Left renal cortex interstitium (tissue), 4 donors: ENCODE data around the gene OLFM1. TPM values are rescaled to one million over a fixed set of nuclear protein-coding genes. Genes with fewer than 3 reads are reported as not detected.
"Not testable (repeated sequence)": the region's sequence is repeated elsewhere in the genome, so short reads cannot be mapped to it uniquely, and the experiment has no call there.

Experiments used
- DNase-seq, 4 donors: peaks; one replicate each; pipeline ENCODE4 v3.0.0-alpha.2; 2013; ENCODE audit warnings: low read depth in 4 of 4, low spot score in 2 of 4, missing footprints in 1 of 4
- polyA plus RNA-seq, 4 donors: library from polyadenylated mRNA; unstranded; fragments of 120-200 nt; gene quantifications; one replicate each; pipeline ENCODE4 v1.2.1, GENCODE V29; 2013; ENCODE audit not compliant: insufficient read length in 4 of 4

Gene OLFM1
- polyA plus RNA-seq, 4 donors, result 3.0 to 5.5 (median 3.9) TPM

DNA sequence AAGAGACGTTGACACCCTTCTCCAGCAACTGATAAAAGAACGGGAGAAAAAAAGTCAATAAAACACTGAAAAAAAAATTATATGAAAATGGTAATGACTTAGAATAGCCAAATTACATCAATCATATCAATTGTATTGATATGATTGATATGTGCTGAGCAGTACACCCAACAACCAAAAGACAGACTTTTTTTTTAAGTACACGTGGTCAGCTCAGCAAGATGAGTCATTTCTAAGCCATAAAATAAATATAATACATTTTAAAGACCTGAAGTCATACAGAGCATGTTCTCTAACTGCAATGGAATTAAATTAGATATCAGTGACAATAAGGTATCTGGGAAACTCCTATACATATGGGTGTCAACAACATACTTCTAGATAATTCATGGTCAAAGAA lies 30.9 kb upstream of the OLFM1 start:
- no peak for DNase-seq

DNA sequence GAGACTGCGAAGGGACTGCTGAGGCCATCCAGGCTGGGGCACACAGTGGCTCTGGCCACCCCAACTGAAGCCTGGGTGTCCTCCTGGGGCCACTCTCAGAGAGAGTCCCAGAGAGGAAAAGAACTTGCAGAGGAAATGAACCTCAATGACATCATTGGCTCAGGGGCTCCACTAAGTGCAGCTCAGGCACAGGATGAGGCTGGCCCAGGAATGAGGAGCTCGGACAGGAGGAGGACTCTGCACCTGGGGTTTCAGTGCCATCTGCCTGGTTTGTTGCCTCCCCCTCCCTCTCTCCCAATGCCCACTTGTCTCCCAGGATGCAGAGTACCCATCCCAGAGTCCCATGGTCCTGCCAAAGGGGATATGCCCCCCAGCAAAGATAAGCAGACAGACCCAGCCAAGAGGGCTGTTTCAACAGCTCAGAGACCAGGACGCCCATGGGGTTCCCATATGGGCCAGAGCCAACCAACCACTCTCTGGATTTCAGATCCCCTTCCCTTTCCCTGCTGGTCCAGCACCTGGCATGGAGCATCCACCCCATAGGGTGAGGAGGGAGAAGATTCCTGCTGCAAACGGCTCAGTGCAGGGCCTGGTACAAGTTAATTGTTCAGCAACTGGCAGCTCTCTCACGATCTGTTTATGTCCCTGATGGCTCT lies 26.9 kb upstream of the OLFM1 start:
- no peak for DNase-seq

DNA sequence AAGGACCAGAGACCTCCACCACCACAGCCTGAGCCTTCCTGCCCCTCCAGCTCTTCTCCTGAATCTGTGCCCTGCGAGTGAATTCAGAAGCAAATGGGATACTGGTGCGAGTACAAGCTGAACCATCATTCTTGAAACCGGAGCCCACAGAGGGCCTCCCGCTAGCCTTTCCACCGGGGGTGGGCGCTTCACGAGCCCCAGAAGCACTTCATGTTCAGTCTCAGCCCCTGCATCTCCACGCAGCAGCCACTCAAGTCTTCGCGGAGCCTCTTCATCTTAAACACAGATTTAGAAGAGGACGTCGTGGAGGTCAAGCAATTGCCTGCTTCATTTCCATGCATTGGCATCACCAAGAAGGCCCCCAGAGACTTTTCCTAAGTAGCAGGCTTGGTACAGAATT lies 26.0 kb upstream of the OLFM1 start:
- no peak for DNase-seq

DNA sequence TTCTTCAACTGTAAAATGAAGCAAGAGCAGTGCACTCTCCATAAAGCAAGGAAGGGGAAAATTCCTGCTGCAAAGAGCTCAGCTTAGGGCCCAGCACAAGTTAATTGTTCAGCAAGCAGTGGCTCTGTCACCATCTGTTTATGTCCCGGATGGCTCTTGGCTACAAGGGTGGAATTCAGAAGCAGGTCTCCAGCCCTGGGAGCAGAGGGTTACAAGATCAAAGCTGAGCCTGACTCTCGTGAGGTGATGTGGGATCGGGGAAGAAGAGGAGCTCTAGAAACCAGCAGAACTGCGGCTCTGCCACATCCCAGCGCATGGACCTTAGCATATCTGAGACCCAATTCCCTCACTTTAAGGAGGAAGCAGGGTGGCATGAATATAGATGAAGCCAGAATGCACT lies 25.2 kb upstream of the OLFM1 start:
- DNase-seq, result no peak

DNA sequence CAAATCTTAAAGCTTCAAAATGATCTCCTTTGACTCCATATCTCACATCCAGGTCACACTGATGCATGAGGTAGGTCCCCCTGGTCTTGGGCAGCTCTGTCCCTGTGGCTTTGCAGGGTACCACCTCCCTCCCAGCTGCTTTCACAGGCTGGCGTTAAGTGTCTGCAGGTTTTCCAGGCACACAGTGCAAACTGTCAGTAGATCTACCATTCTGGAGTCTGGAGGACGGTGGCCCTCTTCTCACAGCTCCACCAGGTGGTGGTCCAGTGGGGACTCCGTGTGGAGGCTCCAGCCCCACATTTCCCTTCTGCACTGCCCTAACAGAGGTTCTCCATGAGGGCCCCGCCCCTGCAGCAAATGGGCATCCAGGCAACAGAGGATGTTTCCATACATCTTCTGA lies 24.0 kb upstream of the OLFM1 start:
- DNase-seq, result not testable (repeated sequence)

DNA sequence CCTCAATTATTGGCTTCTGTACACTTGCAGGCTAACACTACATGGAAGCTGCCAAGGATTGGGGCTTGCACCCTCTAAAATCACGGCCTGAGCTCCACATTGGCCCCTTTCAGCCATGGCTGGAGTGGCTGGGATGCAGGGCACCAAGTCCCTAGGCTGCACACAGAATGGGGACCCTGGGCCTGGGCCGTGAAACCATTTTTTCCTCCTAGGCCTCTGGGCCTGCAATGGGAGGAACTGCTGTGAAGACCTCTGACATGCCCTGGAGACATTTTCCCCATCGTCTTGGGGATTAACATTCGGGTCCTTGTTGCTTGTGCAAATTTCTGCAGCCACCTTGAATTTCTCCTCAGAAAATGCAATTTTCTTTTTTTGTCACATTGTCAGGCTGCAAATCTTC lies 23.6 kb upstream of the OLFM1 start:
- not testable (repeated sequence) for DNase-seq

DNA sequence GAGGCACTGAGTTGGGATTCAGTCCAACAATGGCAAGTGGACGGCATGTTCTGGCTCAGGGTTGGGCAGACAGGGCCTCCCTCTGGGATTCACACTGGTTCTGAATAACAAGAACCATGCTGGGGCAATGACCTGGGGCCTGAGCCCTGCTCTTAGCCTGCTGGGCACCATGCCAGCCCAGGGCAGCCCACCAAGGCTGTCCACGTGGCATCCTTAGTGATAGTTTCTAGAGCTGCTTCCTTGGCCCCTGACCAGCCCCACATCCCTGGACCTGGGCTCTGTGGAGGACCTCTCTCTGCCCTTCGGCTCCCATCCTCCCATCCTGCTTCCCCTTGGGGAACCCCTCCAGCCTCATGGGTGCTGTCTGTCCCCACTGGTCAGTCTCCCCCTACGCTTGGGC lies 22.3 kb upstream of the OLFM1 start:
- no peak for DNase-seq

DNA sequence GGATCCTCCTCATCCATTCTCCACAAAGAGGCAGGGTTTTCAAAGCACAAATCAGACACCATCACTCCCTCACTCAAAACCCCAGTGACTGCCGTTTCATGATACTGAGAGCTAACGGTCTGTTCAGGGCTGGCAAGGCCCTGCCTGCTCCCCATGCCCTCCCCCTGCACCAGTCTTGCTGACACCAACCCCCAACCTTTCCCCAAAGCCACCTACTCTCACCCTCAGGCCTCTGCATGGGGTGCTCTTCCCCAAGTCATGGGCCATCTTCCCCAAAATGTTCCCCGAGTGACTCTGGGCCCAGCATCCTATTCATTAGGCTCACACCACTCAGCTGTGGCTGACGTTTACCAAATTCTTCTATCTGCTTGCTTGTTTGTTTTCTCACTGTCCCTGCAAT lies 21.7 kb upstream of the OLFM1 start:
- no peak for DNase-seq

DNA sequence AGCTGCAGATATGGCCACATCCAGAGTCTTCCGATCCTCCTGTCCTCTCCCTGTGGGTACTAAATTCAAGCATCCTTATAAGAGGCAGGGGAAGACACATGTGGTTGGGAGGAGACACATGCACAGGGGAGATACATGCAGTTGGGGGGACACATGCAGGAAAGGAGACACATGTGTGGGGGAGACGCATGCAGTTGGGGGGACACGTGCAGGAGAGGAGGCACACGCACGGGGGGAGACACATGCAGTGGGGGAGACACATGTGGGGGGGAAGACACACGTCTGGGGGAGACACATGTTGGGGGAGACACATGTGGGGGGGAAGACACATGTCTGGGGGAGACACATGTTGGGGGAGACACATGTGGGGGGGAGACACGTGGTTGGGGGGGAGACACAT lies 21.2 kb upstream of the OLFM1 start:
- DNase-seq, result no peak

DNA sequence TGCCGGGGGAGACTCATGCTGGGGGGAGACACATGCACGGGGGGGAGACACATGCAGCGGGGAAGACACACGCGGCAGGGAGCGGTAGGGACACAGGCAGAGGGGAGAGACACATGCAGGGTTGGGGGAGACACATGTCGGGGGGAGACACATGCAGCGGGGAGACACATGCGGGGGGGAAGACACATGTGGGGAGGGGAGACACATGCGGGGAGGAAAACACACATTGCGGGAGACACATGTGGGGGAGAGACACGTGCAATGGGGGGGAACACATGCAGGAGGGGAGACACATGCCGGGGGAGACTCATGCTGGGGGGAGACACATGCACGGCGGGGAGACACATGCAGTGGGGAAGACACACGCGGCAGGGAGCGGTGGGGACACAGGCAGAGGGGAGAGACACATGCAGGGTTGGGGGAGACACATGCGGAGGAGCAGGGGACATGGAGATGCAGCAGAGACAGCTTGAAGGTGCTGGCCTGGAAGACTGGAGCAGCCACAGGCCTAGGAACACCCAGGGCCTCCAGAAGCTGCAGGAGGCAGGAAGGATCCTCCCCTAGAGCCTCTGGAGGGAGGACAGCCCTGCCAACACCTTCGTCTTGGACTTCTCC lies 20.3 kb upstream of the OLFM1 start:
- no peak for DNase-seq

DNA sequence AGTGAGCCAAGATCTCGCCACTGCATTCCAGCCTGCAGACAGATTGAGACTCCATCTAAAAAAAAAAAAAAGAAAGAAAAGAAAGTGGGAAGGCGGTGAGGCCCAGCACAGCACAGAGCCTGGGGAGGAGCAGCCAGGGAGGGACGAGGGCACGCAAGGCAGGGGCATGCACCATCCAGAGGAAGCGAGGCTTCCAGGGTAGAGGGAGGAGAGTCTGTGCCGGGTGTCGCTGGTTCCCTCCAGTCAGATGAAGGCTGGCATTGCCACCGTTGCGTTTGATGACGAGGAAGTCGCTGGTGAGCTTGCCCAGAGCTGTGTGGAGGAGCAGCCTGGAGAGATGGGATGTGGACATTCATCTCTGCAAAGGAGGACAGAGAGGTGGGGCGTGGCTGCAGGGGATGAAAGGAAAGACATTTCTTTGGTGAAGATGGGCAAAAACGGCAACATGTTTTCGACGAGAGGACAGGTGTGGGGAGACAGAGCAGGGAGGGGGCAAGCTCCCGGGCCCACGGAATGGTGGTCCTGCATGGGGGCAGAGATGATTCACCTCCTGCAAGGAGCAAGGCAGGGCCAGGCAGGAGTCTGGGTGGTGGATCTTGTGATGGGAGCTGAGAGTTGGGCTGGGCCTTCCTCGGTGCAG lies 18.6 kb upstream of the OLFM1 start:
- no peak for DNase-seq

DNA sequence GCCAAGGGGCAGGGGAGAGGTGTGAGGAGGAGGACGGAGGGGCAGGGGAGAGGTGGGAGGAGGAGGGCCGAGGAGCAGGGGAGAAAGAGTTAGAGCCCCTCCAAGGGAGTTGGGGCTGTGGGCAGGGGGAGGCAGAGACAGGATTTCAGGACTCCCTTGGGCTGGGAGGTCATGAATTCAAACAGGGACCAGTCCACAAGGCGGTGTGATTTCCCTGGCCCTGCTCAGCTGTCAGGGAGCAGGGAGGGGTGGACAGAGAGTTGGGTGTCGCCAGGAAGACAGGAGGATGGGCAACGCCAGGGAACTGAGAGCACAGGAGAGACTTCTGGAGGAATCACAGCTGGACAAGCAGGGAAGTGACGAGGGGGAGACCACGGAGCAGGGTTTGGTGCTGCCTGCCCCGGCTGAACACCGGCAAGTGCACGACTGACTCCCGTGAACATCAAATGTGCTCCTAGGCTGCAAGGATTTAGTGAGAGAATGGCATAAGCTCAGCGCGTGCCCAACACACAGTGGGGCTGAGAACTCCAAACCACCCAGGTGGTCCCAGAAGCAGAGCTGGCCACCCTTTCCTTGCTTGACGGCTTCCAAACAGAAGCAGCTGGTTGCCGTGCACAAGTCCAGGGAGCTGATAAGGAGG lies 17.8 kb upstream of the OLFM1 start:
- DNase-seq, result no peak

DNA sequence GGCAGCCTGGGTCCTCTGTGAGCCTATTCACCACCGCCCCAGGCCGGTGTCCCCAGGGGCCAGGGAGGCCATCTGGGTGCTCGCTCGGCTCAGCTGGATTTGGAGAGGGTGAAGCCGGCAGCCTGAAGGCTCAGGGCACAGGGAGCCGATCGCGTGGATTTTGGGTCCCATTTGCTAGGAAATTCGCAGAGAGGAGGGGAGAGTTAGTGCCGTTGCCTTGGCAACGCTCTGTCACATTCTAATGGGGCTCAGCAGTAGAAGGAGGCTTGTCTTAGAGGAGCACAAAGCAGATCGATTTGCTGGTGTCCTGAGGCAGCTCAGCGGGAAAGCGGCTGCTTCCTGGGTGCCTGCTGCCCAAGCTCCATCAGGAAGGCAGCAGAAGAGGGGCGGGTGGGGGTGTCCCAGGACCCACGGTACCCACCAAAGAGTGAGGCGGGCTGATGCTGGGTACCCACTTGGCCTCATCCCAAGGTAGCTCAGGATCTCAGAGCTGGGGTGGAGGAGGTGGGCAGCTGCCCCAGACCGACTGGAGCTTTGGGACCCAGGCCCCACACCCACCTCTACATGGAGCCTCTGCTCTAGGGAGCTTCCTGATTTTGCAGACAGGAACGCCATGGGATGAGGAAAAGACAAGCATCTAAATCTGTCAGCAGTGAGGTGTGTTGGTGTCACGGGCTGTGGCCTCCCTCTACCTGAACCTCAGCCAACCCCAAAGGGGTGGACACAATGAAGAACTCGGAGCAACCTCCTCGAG lies 17.1 kb upstream of the OLFM1 start:
- no peak for DNase-seq

DNA sequence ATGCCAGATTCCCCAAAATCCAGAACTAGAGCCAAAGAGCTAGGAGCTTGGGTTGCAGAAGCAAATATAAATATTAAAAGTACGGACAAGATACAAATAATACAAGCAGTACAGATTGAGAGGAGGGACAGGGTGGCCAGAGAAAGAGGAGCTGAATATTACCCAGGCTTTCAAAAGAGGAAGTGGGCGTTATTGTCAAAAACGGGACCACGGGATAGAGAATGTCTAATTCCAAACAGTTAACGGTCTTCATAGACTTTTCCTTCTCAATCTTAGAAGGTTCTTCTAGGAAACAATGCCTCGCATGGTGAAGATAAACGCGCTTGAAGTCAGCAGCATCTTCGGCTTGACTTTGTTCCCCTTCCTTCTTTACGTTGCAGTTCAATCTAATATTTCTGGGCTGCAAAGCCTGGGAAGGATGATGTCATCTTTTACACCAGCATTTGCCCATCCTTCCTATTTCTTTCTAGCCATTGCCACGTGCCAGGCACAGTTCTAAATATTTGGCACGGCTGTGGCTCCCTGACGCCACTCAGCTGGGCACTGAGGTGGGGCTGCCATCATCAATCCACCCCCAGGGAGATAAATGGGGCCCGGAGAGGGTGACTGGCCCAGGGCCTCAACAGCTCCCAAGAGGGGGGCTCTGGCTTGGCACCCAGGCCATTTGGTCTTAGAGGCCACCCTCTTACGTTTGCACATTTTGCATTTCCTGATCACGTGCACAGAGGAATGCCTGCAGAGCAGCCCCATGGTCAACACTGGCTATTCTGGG lies 16.3 kb upstream of the OLFM1 start:
- no peak for DNase-seq

DNA sequence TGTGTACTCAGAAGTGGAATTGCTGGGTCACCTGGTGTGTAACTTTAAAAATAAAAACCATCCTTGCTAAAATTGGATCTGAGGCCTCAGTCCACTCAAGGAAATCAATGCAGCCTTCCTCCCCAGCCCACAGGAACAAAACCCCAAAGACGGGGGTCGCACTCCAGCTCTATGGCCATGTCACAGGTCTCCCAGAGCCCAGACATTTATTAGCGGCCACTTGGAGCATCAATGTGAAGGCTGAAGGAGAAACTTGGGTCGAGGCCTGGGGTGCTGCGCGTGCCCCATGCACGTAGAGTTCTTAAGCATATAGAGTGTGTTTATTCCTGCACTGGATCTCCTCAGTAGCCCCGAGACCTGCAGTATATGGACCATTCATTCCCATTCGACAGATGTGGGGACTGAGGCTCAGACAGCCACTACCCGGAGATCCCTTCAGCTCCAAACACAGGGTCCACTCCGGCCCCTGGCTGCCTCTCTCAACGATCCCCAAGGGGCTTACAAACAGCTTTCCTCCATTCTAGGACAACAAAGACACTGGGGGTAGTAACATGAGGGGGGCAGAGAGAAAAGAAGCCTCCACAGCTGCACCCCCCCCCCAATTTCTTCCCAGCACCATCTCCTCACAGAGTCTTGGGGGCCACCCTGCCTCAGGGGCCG lies 14.3 kb upstream of the OLFM1 start:
- no peak for DNase-seq

DNA sequence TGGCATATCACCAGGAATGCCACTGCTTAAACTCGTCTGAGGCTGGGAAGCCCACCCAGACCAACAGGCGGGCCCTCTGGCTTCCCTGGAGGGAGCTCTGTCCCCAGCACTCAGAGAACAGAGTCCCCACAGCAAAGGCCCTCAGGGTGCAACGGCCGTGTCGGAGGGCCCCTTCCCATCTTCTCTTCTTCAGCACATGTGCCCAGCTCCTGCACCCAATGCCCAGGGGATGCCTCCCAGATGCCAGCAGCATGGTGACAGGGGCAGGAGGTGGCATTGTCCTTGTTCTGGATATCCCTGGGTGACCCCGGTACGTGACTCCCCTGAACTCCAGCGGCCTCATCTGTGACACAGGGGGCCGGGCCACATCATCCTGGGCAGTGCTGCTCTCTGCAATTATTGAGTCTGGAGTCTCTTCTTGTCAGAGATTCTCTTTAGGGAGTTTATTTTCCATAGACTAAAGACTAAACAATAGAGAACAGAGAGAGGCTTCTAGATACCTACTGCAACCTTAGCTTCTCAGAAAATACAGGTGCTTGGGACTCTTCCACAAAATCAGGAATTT lies 13.6 kb upstream of the OLFM1 start:
- DNase-seq, result no peak

DNA sequence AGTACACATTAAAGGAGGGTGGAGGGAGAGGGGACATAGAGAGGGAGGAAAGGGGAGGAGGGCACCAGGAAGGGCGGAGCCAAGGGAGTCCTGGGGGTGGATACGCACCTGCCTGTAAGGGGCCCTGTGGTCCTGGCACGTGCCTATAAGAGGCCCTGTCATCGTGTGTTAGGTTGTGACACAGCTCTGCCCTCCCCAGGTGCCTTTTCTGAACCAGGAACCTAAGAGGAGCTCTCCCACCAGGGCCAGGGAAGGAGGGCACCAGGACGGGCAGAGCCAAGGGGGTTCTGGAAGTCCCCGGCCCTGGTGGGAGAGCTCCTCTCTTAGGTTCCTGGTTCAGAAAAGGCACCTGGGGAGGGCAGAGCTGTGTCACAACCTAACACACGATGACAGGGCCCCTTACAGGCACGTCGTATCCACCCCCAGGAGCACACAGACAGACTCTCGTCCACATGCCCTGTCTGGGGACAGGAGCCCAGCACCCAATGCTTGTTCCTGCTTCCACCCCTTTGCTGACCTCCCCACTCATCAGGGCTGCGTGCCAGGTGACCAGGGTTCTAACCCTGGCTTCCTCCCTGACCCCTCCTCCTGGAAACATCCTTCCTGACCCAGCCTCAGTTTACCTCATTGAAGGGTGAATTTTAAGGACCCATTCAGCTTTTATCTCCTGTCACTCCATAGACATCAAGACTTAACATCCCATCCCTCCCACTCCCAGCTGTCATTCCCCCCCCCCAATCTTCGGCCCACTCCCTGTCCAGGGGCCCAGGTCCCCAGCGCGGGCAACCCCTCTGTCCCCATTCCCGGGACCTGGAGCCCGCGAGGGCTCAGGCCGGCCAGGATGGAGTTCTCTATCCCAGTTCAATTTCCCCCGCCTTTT lies 12.9 kb upstream of the OLFM1 start:
- no peak for DNase-seq
